CD14-positive monocyte (primary cell): ENCODE data around the gene ARID2. TPM values are rescaled to one million over a fixed set of nuclear protein-coding genes. Genes with fewer than 3 reads are reported as not detected.

Experiments
- DNase-seq, 3 donors: peaks; one replicate each; pipeline ENCODE4 v3.0.0-alpha.2; 2011 to 2022
- H2AFZ ChIP-seq: 2 replicates; pipeline ENCODE4 v1.6.0; 2012; ENCODE audit warnings: mild to moderate bottlenecking, low read depth, low read length, inconsistent platforms; ENCODE audit not compliant: insufficient read depth, poor library complexity, severe bottlenecking
- H3K27ac ChIP-seq, 2 donors: 1 replicate in 1 of 2; 2 replicates in 1 of 2; pipeline ENCODE4 v1.5.1; 2012 to 2013; ENCODE audit warnings: low read length in 2 of 2, control low read depth in 1 of 2, inconsistent platforms in 1 of 2, low read depth in 1 of 2, mild to moderate bottlenecking in 1 of 2
- H3K27me3 ChIP-seq, 2 donors: one replicate each; pipeline versions ENCODE4 v1.6.0 to v1.6.1; 2011 to 2013; ENCODE audit warnings: low read length in 2 of 2; ENCODE audit not compliant: control insufficient read depth in 2 of 2, insufficient read depth in 2 of 2
- H3K36me3 ChIP-seq, 2 donors: replicated peaks in 1 of 2; 1 replicate in 1 of 2; 2 replicates in 1 of 2; pipeline versions ENCODE4 v1.5.1 to v1.6.1; 2012 to 2013; ENCODE audit warnings: low read length in 2 of 2, control low read depth in 1 of 2, inconsistent platforms in 1 of 2, mild to moderate bottlenecking in 1 of 2; ENCODE audit not compliant: insufficient read depth in 2 of 2, control insufficient read depth in 1 of 2
- H3K4me1 ChIP-seq, 2 donors: 1 replicate in 1 of 2; 2 replicates in 1 of 2; pipeline versions ENCODE4 v1.5.1 to v1.6.1; 2012 to 2013; ENCODE audit warnings: low read length in 2 of 2, control low read depth in 1 of 2, inconsistent platforms in 1 of 2, mild to moderate bottlenecking in 1 of 2, moderate library complexity in 1 of 2; ENCODE audit not compliant: insufficient read depth in 2 of 2, control insufficient read depth in 1 of 2
- H3K4me2 ChIP-seq: replicated peaks from 2 replicates; pipeline ENCODE3; 2012; ENCODE audit warnings: low read length, moderate library complexity, mild to moderate bottlenecking; ENCODE audit not compliant: poor library complexity, severe bottlenecking; ENCODE audit errors: extremely low read depth
- H3K4me3 ChIP-seq, 3 experiments: fragments of 200-600 bp in 1 of 3; sonication (generic) in 1 of 3; replicated peaks in 1 of 3; 1 replicate in 2 of 3; 2 replicates in 1 of 3; pipeline ENCODE4 v1.5.1; 2011 to 2013; ENCODE audit warnings: low read length in 3 of 3, mild to moderate bottlenecking in 3 of 3, control low read depth in 2 of 3, low read depth in 2 of 3, inconsistent platforms in 1 of 3, moderate library complexity in 1 of 3
- H3K79me2 ChIP-seq: 2 replicates; pipeline ENCODE4 v1.6.0; 2012; ENCODE audit warnings: mild to moderate bottlenecking, control low read depth, inconsistent platforms, low read length, moderate library complexity; ENCODE audit not compliant: insufficient read depth
- H3K9ac ChIP-seq: 2 replicates; pipeline ENCODE4 v1.6.0; 2017; ENCODE audit warnings: low read length, mild to moderate bottlenecking; ENCODE audit not compliant: insufficient read depth, poor library complexity, severe bottlenecking
- H3K9me3 ChIP-seq, 2 donors: replicated peaks in 1 of 2; 1 replicate in 1 of 2; 2 replicates in 1 of 2; pipeline versions ENCODE4 v1.5.1 to v1.6.1; 2012 to 2013; ENCODE audit warnings: low read length in 2 of 2, control low read depth in 1 of 2; ENCODE audit not compliant: control insufficient read depth in 1 of 2, insufficient read depth in 1 of 2
- H4K20me1 ChIP-seq: 2 replicates; pipeline ENCODE4 v1.6.0; 2012; ENCODE audit warnings: mild to moderate bottlenecking, low read length, control low read depth, moderate library complexity; ENCODE audit not compliant: insufficient read depth
- H3K27ac Mint-ChIP-seq, 7 donors: one replicate each; pipeline ENCODE4 v1.8.0; 2020; ENCODE audit warnings: mild to moderate bottlenecking in 7 of 7, mixed read lengths in 7 of 7, moderate library complexity in 6 of 7, inconsistent platforms in 2 of 7
- H3K27me3 Mint-ChIP-seq, 3 donors: one replicate each; pipeline ENCODE4 v1.8.0; 2021 to 2022; ENCODE audit warnings: low read depth in 3 of 3, mild to moderate bottlenecking in 3 of 3, mixed read lengths in 3 of 3, moderate library complexity in 3 of 3, inconsistent platforms in 1 of 3
- H3K36me3 Mint-ChIP-seq, 2 donors: one replicate each; pipeline ENCODE4 v1.8.0; 2020; ENCODE audit warnings: mixed read lengths in 2 of 2, inconsistent platforms in 1 of 2, mild to moderate bottlenecking in 1 of 2
- H3K4me1 Mint-ChIP-seq: one replicate; pipeline ENCODE4 v1.8.0; 2020; ENCODE audit warnings: mild to moderate bottlenecking, mixed read lengths
- H3K4me3 Mint-ChIP-seq, 2 donors: one replicate each; pipeline ENCODE4 v1.8.0; 2020; ENCODE audit warnings: mild to moderate bottlenecking in 2 of 2, mixed read lengths in 2 of 2, moderate library complexity in 1 of 2
- H3K9me3 Mint-ChIP-seq, 7 donors: one replicate each; pipeline ENCODE4 v1.8.0; 2020 to 2022; ENCODE audit warnings: mixed read lengths in 7 of 7, mild to moderate bottlenecking in 6 of 7, moderate library complexity in 6 of 7, inconsistent platforms in 2 of 7
- CTCF ChIP-seq: fragments of 200-600 bp; IDR thresholded peaks from one replicate; pipeline ENCODE4 v1.8.0; 2022; ENCODE audit warnings: antibody characterized with exemption, mild to moderate bottlenecking
- WGBS: methylation state at CpG from one replicate; pipeline ENCODE4 v1.1.5; 2013; ENCODE audit warnings: missing lambda C conversion rate; ENCODE audit not compliant: insufficient coverage; 5-methylcytosine and 5-hydroxymethylcytosine counted together
- intact Hi-C, 2 donors: fragments of 100-400 bp; cut with micrococcal nuclease; formaldehyde crosslinking; loops; one replicate each; pipeline versions ENCODE4 v1.15.0 to v1.15.1; 2023
- polyA plus RNA-seq, 3 donors: library from polyadenylated mRNA; depleted of rRNA in 1 of 3; unstranded in 2 of 3; stranded (reverse) in 1 of 3; fragments of 300-500 nt in 2 of 3; fragments of >200 nt in 1 of 3; fragmentation: Illumina TruSeq in 2 of 3; gene quantifications; 1 replicate in 2 of 3; 2 replicates in 1 of 3; pipeline ENCODE4 v1.2.3, GENCODE V29; 2012 to 2021

Gene ARID2
- polyA plus RNA-seq, 3 donors = 3.0 to 8.0 (median 4.7) TPM

- intact Hi-C loops = no loop called here
Observed at GRCh38 chr12:45708901-45709300, 20.6 kb upstream of the ARID2 start.

GRCh38 chr12:45712319-45712718 lies 17.2 kb upstream of the ARID2 start:
- no peak overlapping the region for H3K27ac Mint-ChIP-seq
- TF ChIP-seq CTCF = no peak
- no CpG with 5 or more reads among the region's 4 CpGs for WGBS

More at GRCh38 chr12:45708901-45709300, 20.6 kb upstream of the ARID2 start:
- Histone ChIP-seq H3K36me3 (no peaks in the 10 kb centered on the region), H3K4me3 (no peak overlapping the region), H4K20me1 (no peaks in the 10 kb centered on the region), H3K27ac (no peak overlapping the region), H3K4me1 (peaks cover 0 to 4% of the 10 kb centered on the region in 2 donors), H3K79me2 (no peaks in the 10 kb centered on the region), H3K4me2 (no peak overlapping the region), H3K9ac (no peak overlapping the region), H3K27me3 (no peaks in the 10 kb centered on the region), H3K9me3 (no peaks in the 10 kb centered on the region), H2AFZ (no peak overlapping the region)
- no peak for TF ChIP-seq CTCF
- H3K27ac Mint-ChIP-seq = peak overlapping the region in 1 of 7 donors; percentile 12
- DNase-seq = no peak
- H3K4me3 Mint-ChIP-seq = no peak overlapping the region
- peaks cover 0 to 4% of the 10 kb centered on the region in 2 donors for H3K36me3 Mint-ChIP-seq
- H3K27me3 Mint-ChIP-seq = no peaks in the 10 kb centered on the region
- peaks cover 21% of the 10 kb centered on the region for H3K4me1 Mint-ChIP-seq
- peaks cover 0 to 3% (median 0%) of the 10 kb centered on the region in 7 donors for H3K9me3 Mint-ChIP-seq
- no CpG with 5 or more reads among the region's 2 CpGs for WGBS

More at GRCh38 chr12:45712319-45712718, 17.2 kb upstream of the ARID2 start:
- H2AFZ ChIP-seq = no peak overlapping the region
- H3K4me1 ChIP-seq = no peaks in the 10 kb centered on the region
- H3K9me3 ChIP-seq = no peaks in the 10 kb centered on the region
- H3K27me3 Mint-ChIP-seq = no peaks in the 10 kb centered on the region
- no peaks in the 10 kb centered on the region for H3K79me2 ChIP-seq
- H3K27ac ChIP-seq = no peak overlapping the region
- H3K4me2 ChIP-seq = no peak overlapping the region
- no peaks in the 10 kb centered on the region for H4K20me1 ChIP-seq
- H3K9ac ChIP-seq = no peak overlapping the region
- intact Hi-C loops = no loop called here
- peaks cover 0 to 1% (median 0%) of the 10 kb centered on the region in 7 donors for H3K9me3 Mint-ChIP-seq
- no peak overlapping the region for H3K4me3 ChIP-seq
- H3K27me3 ChIP-seq = no peaks in the 10 kb centered on the region
- DNase-seq = no peak
- no peaks in the 10 kb centered on the region for H3K36me3 ChIP-seq
- H3K36me3 Mint-ChIP-seq = peaks cover 3 to 7% of the 10 kb centered on the region in 2 donors
- no peak overlapping the region for H3K4me3 Mint-ChIP-seq
- H3K4me1 Mint-ChIP-seq = peaks cover 15% of the 10 kb centered on the region
